Activated CD8-positive, alpha-beta T cell treated with anti-CD3 and anti-CD28 coated beads for 36 hours (primary cell): ENCODE measurements around the gene MAMLD1. TPM values are rescaled to one million over a fixed set of nuclear protein-coding genes. Genes with fewer than 3 reads are reported as not detected.

Experiments
- ATAC-seq: fragments of 200-7000 bp; cut with Tn5 transposase; one replicate; pipeline ENCODE4 v1.10.0; 2021; ENCODE audit warnings: mild to moderate bottlenecking, moderate library complexity
- CTCF ChIA-PET: fragments of 350-600 bp; sonication (Branson Sonifier 250); formaldehyde crosslinking; loops from one replicate; lab custom pipeline; 2021; ENCODE audit warnings: antibody characterized with exemption; lab: Charles Lee
- POLR2A ChIA-PET: fragments of 350-600 bp; sonication (Branson Sonifier 250); formaldehyde crosslinking; loops from one replicate; lab custom pipeline; 2021; ENCODE audit warnings: antibody characterized with exemption; lab: Charles Lee
- DNase-seq: peaks from one replicate; pipeline ENCODE4 v3.0.0-alpha.2; 2020
- H3K27ac Mint-ChIP-seq: one replicate; pipeline ENCODE4 v1.8.0; 2021; ENCODE audit warnings: mild to moderate bottlenecking, mixed read lengths
- H3K27me3 Mint-ChIP-seq: one replicate; pipeline ENCODE4 v1.8.0; 2021; ENCODE audit warnings: mixed read lengths
- H3K36me3 Mint-ChIP-seq: one replicate; pipeline ENCODE4 v1.8.0; 2021; ENCODE audit warnings: low read depth, mixed read lengths
- H3K4me1 Mint-ChIP-seq: one replicate; pipeline ENCODE4 v1.8.0; 2021; ENCODE audit warnings: low read depth, mixed read lengths
- H3K4me3 Mint-ChIP-seq: one replicate; pipeline ENCODE4 v1.8.0; 2021; ENCODE audit warnings: mild to moderate bottlenecking, moderate library complexity, mixed read lengths
- H3K9me3 Mint-ChIP-seq: one replicate; pipeline ENCODE4 v1.8.0; 2021; ENCODE audit warnings: mixed read lengths
- CTCF ChIP-seq: fragments of 200-600 bp; IDR thresholded peaks from one replicate; pipeline ENCODE4 v1.8.0; 2022; ENCODE audit warnings: antibody characterized with exemption, mild to moderate bottlenecking
- intact Hi-C: fragments of 100-400 bp; cut with micrococcal nuclease; formaldehyde crosslinking; loops from one replicate; pipeline ENCODE4 v1.10.0; 2022
- total RNA-seq, 2 experiments: library from RNA; stranded (reverse); gene quantifications; one replicate each; pipeline ENCODE4 v1.2.3, GENCODE V29; 2021

Gene MAMLD1
- total RNA-seq, 2 experiments from 2014 or later, result 1.8 to 2.0 TPM

- H3K27me3 Mint-ChIP-seq, result no peaks in the 10 kb centered on the region
- no peak overlapping the region for H3K4me3 Mint-ChIP-seq
- no peak overlapping the region for H3K27ac Mint-ChIP-seq
- peaks cover 11% of the 10 kb centered on the region for H3K4me1 Mint-ChIP-seq
- TF ChIP-seq CTCF, result no peak
- intact Hi-C loops, result no loop called here
- DNase-seq, result no peak
- no peak for ATAC-seq
- ChIA-PET CTCF (no interaction called here), POLR2A (no interaction called here)
- no peaks in the 10 kb centered on the region for H3K9me3 Mint-ChIP-seq
- H3K36me3 Mint-ChIP-seq, result no peaks in the 10 kb centered on the region
Observed at GRCh38 chrX:150542846-150543229, 179.7 kb downstream of the MAMLD1 start.

GRCh38 chrX:150543230-150544155 is 180.4 kb downstream of the MAMLD1 start:
- Mint-ChIP-seq H3K4me1 (peaks cover 18% of the 10 kb centered on the region), H3K27me3 (no peaks in the 10 kb centered on the region), H3K9me3 (no peaks in the 10 kb centered on the region), H3K4me3 (no peak overlapping the region), H3K36me3 (no peaks in the 10 kb centered on the region), H3K27ac (no peak overlapping the region)
- TF ChIP-seq CTCF, result no peak
- ATAC-seq (no peak), DNase-seq (no peak)
- intact Hi-C loops, result no loop called here
- ChIA-PET POLR2A (interaction anchor here (1.4 kb wide), 1 partner anchor 27 kb away, joined by 4 read pairs; no protein-coding TSS in a partner anchor), CTCF (interaction anchor here (1.5 kb wide), 1 partner anchor 44 kb away, joined by 5 read pairs; no protein-coding TSS in a partner anchor)

GRCh38 chrX:150544222-150544787 is 181.2 kb downstream of the MAMLD1 start:
- ChIA-PET POLR2A (interaction anchor here (1.4 kb wide), 1 partner anchor 26 kb away, joined by 4 read pairs; no protein-coding TSS in a partner anchor), CTCF (interaction anchor here (1.5 kb wide), 1 partner anchor 43 kb away, joined by 5 read pairs; no protein-coding TSS in a partner anchor)
- DNase-seq (peak; percentile 18), ATAC-seq (no peak)
- H3K4me3 Mint-ChIP-seq, result no peak overlapping the region
- intact Hi-C loops, result no loop called here
- H3K4me1 Mint-ChIP-seq, result peaks cover 24% of the 10 kb centered on the region
- TF ChIP-seq CTCF, result no peak
- no peaks in the 10 kb centered on the region for H3K27me3 Mint-ChIP-seq
- no peaks in the 10 kb centered on the region for H3K36me3 Mint-ChIP-seq
- H3K27ac Mint-ChIP-seq, result no peak overlapping the region
- H3K9me3 Mint-ChIP-seq, result no peaks in the 10 kb centered on the region

GRCh38 chrX:150544835-150545770 is 182.0 kb downstream of the MAMLD1 start:
- TF ChIP-seq CTCF, result no peak
- ChIA-PET CTCF (interaction anchor here (0.6 to 1.7 kb wide), 3 partner anchors 41 to 132 kb away, joined by 4 to 10 read pairs (median 5); no protein-coding TSS in a partner anchor), POLR2A (no interaction called here)
- Mint-ChIP-seq H3K4me3 (no peak overlapping the region), H3K27me3 (no peaks in the 10 kb centered on the region), H3K9me3 (no peaks in the 10 kb centered on the region), H3K27ac (no peak overlapping the region), H3K36me3 (no peaks in the 10 kb centered on the region), H3K4me1 (peaks cover 24% of the 10 kb centered on the region)
- intact Hi-C loops, result no loop called here
- DNase-seq, result no peak
- ATAC-seq, result no peak
